ENCODE results near the gene HRH3. TPM values are rescaled to one million over a fixed set of nuclear protein-coding genes. Genes with fewer than 3 reads are reported as not detected.

Gene HRH3
- total and polyA plus RNA-seq, 9 donors: not detected

DNA sequence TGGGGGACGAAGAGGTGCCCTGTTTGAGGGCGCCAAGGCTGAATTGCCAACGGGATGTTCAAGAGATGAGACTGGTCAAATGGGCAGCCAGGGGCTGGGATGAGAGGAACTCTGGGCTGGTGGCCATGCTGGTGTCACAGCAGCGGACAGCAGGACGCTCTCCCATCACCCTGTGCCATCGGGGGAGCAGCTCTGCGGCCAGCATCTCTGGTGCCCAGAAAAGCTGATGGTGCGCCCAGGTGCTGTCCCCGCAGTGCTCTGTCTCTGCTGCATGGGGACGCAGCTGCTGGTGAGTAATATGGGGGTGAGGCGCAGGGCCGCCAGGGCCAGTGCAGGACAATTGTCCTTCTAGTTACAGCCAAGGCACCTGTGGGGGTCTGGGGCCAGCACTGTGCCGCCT lies 4.9 kb upstream of the HRH3 start:
- H3K4me1 ChIP-seq (ENCODE audit: insufficient read depth): peaks cover 8% of the 10 kb centered on the region
- no peak overlapping the region for H3K27ac ChIP-seq
- intact Hi-C loops (cut with DNase I): no loop called here
- H3K36me3 ChIP-seq: no peaks in the 10 kb centered on the region
- H3K9me3 ChIP-seq: no peaks in the 10 kb centered on the region
- H3K4me3 ChIP-seq: no peak overlapping the region
- WGBS, 3 donors: 83 to 86% (median 83%) methylated on average over 13 of the region's 13 CpGs
- no peaks in the 10 kb centered on the region for H3K27me3 ChIP-seq
- DNase-seq: no peak
- TF ChIP-seq EP300 (IDR thresholded peaks at IDR 0.05) (no peak), CTCF (IDR thresholded peaks at IDR 0.05) (no peak), POLR2A (IDR thresholded peaks at IDR 0.05) (no peak)

DNA sequence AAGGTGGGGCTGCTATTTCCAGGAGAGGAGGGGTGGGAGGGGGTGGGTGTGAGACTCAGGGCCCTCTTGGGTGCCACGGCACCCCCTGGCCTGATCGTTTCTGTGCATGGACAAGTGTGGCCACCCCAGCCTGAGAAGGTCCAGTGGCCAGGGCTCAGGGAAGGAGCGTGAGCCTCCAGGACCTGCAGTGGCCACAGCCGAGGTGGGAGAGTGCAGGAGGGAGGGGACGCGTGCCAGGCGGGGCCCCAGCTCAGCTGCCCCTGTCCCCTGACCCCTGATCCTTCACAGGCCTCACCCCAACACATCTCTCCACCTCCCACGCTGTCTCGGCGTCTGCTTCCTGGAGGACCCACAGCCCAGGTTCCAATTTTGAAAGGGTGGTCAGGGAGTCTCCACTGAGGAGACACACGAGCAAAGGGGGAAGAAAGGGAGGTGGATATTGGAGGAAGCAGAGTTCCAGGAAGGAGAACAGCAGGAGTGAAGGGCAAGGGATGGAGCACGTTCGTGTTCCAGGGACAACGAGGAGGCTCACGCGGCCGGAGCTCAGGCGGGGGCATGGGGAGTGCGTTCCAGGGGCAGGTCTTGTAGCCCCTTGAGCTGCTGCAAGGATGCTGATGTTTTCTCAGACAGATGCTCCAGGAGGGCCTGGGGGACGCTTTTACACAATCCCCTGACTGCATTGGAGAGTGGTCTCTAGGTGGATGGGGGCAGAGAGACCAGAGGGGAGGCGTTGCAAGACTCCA lies 4.2 kb upstream of the HRH3 start:
- Histone ChIP-seq H3K36me3 (no peaks in the 10 kb centered on the region), H3K4me3 (no peak overlapping the region), H3K4me1 (ENCODE audit: insufficient read depth) (peaks cover 10% of the 10 kb centered on the region), H3K27ac (no peak overlapping the region), H3K9me3 (no peaks in the 10 kb centered on the region), H3K27me3 (peaks cover 2% of the 10 kb centered on the region)
- no peak for DNase-seq
- 40 to 50% (median 46%) methylated on average over 21 of the region's 21 CpGs for WGBS, 3 donors
- intact Hi-C loops (cut with DNase I): no loop called here
- no peak for TF ChIP-seq POLR2A (IDR thresholded peaks at IDR 0.05)
- TF ChIP-seq EP300 (IDR thresholded peaks at IDR 0.05): no peak
- TF ChIP-seq CTCF (IDR thresholded peaks at IDR 0.05): no peak

DNA sequence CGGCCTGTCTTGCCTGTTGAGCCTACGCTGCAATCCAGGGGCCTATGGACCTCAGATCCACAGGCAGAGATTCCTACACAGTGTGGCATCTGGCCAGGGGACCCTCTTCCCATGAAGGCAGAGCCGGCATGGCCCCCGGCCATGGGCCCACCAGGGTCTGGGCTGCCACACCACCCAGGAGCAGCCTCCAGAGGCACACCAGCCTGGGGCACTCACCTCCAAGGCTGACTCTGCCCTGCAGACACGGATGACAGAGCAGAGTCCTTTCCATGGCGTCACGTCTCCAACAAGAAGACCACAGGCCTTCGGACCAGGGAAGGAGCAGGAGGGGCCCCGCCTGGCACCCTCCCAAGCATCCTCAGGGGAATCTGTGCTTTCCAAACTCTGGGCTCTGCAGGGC lies 3.5 kb upstream of the HRH3 start:
- no peak overlapping the region for H3K4me3 ChIP-seq
- TF ChIP-seq CTCF (IDR thresholded peaks at IDR 0.05) (no peak), EP300 (IDR thresholded peaks at IDR 0.05) (no peak), POLR2A (IDR thresholded peaks at IDR 0.05) (no peak)
- intact Hi-C loops (cut with DNase I): no loop called here
- H3K9me3 ChIP-seq: no peaks in the 10 kb centered on the region
- WGBS, 3 donors: 76 to 83% (median 81%) methylated on average over 7 to 9 of the region's 9 CpGs
- no peak overlapping the region for H3K27ac ChIP-seq
- peaks cover 2% of the 10 kb centered on the region for H3K27me3 ChIP-seq
- DNase-seq: no peak
- no peaks in the 10 kb centered on the region for H3K36me3 ChIP-seq
- H3K4me1 ChIP-seq (ENCODE audit: insufficient read depth): peaks cover 10% of the 10 kb centered on the region

- H3K27me3 ChIP-seq: peaks cover 2% of the 10 kb centered on the region
- no peak for DNase-seq
- H3K27ac ChIP-seq: no peak overlapping the region
- WGBS, 3 donors: 65 to 69% (median 68%) methylated on average over 13 of the region's 13 CpGs
- intact Hi-C loops (cut with DNase I): no loop called here
- TF ChIP-seq EP300 (IDR thresholded peaks at IDR 0.05) (no peak), CTCF (IDR thresholded peaks at IDR 0.05) (no peak), POLR2A (IDR thresholded peaks at IDR 0.05) (no peak)
- H3K4me1 ChIP-seq (ENCODE audit: insufficient read depth): peaks cover 10% of the 10 kb centered on the region
- H3K9me3 ChIP-seq: no peaks in the 10 kb centered on the region
- no peak overlapping the region for H3K4me3 ChIP-seq
- H3K36me3 ChIP-seq: no peaks in the 10 kb centered on the region
These were observed 2.9 kb upstream of the HRH3 start for GRCh38 chr20:62222972-62223371.

Data from ovary (tissue), 9 donors.